SK-N-SH treated with all-trans-retinoic acid at 6 μM for 48 hours (cell line): ENCODE results near the gene GARIN5A.

ENCODE experiments used
- ATAC-seq: fragments of 200-7000 bp; cut with Tn5 transposase; 3 replicates; pipeline ENCODE4 v1.9.1; 2020; ENCODE audit warnings: mild to moderate bottlenecking, moderate library complexity
- ARNTL ChIP-seq: fragments of 450-650 bp; formaldehyde crosslinking; IDR thresholded peaks from 2 replicates; pipeline ENCODE4 v1.5.0; 2020; ENCODE audit warnings: low read depth, mild to moderate bottlenecking, moderate library complexity, borderline replicate concordance
- BACH2 ChIP-seq: fragments of 250-450 bp; sonication (Bioruptor Pico); IDR thresholded peaks from 2 replicates; pipeline ENCODE4 v1.9.0; 2021; ENCODE audit warnings: mild to moderate bottlenecking, borderline replicate concordance
- ESRRG ChIP-seq: fragments of 250-450 bp; sonication (Bioruptor Pico); IDR thresholded peaks from 2 replicates; pipeline ENCODE4 v1.6.1; 2021; ENCODE audit warnings: mild to moderate bottlenecking
- GLIS3 ChIP-seq: fragments of 250-450 bp; sonication (Bioruptor Pico); IDR thresholded peaks from 2 replicates; pipeline ENCODE4 v1.5.0; 2020; ENCODE audit warnings: mild to moderate bottlenecking, moderate library complexity
- ISL1 ChIP-seq: fragments of 250-450 bp; sonication (Bioruptor Pico); IDR thresholded peaks from 2 replicates; pipeline ENCODE4 v2.1.2; 2022; ENCODE audit warnings: mild to moderate bottlenecking, moderate library complexity
- PPARA ChIP-seq: fragments of 250-450 bp; sonication (Bioruptor Pico); IDR thresholded peaks from 2 replicates; pipeline ENCODE4 v1.5.0; 2020; ENCODE audit warnings: mild to moderate bottlenecking, borderline replicate concordance
- RARB ChIP-seq: fragments of 250-450 bp; sonication (Bioruptor Pico); IDR thresholded peaks from 2 replicates; pipeline ENCODE4 v1.8.0; 2021; ENCODE audit warnings: mild to moderate bottlenecking, moderate library complexity
- SNAI2 ChIP-seq: fragments of 250-450 bp; sonication (Bioruptor Pico); IDR thresholded peaks from 2 replicates; pipeline ENCODE4 v1.5.0; 2020; ENCODE audit warnings: mild to moderate bottlenecking, moderate library complexity
- TCF4 ChIP-seq: fragments of 250-450 bp; sonication (Bioruptor Pico); IDR thresholded peaks from 2 replicates; pipeline ENCODE4 v1.8.0; 2021; ENCODE audit warnings: mild to moderate bottlenecking, moderate library complexity, borderline replicate concordance
- TOX ChIP-seq: fragments of 250-450 bp; sonication (Bioruptor Pico); IDR thresholded peaks from 2 replicates; pipeline ENCODE4 v1.8.0; 2021; ENCODE audit warnings: mild to moderate bottlenecking, moderate library complexity, borderline replicate concordance
- ZC3H10 ChIP-seq: fragments of 250-450 bp; sonication (Bioruptor Pico); IDR thresholded peaks from 2 replicates; pipeline ENCODE4 v1.5.1; 2021; ENCODE audit warnings: mild to moderate bottlenecking, moderate library complexity
- ZFP3 ChIP-seq: fragments of 250-450 bp; sonication (Bioruptor Pico); IDR thresholded peaks from 2 replicates; pipeline ENCODE4 v1.5.0; 2020; ENCODE audit warnings: mild to moderate bottlenecking, moderate library complexity
- ZFP30 ChIP-seq: fragments of 450-650 bp; formaldehyde crosslinking; IDR thresholded peaks from 2 replicates; pipeline ENCODE4 v1.5.0; 2022; ENCODE audit warnings: mild to moderate bottlenecking, moderate library complexity
- ZNF565 ChIP-seq: fragments of 450-650 bp; formaldehyde crosslinking; conservative IDR thresholded peaks from 2 replicates; pipeline ENCODE4 v1.5.0; 2020; ENCODE audit warnings: low read depth, mild to moderate bottlenecking, moderate library complexity
- ZNF8 ChIP-seq: fragments of 450-650 bp; formaldehyde crosslinking; IDR thresholded peaks from 2 replicates; pipeline ENCODE4 v1.5.0; 2020; ENCODE audit warnings: mild to moderate bottlenecking, moderate library complexity
- TF ChIP-seq, protein P1 (sequence below): fragments of 250-450 bp; sonication (Bioruptor Pico); IDR thresholded peaks from 2 replicates; pipeline ENCODE4 v1.8.0; 2021; ENCODE audit warnings: low read depth, mild to moderate bottlenecking, moderate library complexity, borderline replicate concordance
- TF ChIP-seq, protein P2 (sequence below): fragments of 250-450 bp; sonication (Bioruptor Pico); IDR thresholded peaks from 2 replicates; pipeline ENCODE4 v1.5.1; 2020; ENCODE audit warnings: low read depth, mild to moderate bottlenecking, moderate library complexity
- TF ChIP-seq, protein P3 (sequence below): fragments of 250-450 bp; sonication (Bioruptor Pico); IDR thresholded peaks from 2 replicates; pipeline ENCODE4 v1.8.0; 2020; ENCODE audit warnings: mild to moderate bottlenecking, moderate library complexity, borderline replicate concordance
- TF ChIP-seq, protein P4 (sequence below): fragments of 250-450 bp; sonication (Bioruptor Pico); IDR thresholded peaks from 2 replicates; pipeline ENCODE4 v1.5.0; 2020; ENCODE audit warnings: mild to moderate bottlenecking, moderate library complexity
- TF ChIP-seq, protein P5 (sequence below): fragments of 250-450 bp; sonication (Bioruptor Pico); IDR thresholded peaks from 2 replicates; pipeline ENCODE4 v1.5.1; 2021; ENCODE audit warnings: mild to moderate bottlenecking, moderate library complexity

The GARIN5A gene

DNA sequence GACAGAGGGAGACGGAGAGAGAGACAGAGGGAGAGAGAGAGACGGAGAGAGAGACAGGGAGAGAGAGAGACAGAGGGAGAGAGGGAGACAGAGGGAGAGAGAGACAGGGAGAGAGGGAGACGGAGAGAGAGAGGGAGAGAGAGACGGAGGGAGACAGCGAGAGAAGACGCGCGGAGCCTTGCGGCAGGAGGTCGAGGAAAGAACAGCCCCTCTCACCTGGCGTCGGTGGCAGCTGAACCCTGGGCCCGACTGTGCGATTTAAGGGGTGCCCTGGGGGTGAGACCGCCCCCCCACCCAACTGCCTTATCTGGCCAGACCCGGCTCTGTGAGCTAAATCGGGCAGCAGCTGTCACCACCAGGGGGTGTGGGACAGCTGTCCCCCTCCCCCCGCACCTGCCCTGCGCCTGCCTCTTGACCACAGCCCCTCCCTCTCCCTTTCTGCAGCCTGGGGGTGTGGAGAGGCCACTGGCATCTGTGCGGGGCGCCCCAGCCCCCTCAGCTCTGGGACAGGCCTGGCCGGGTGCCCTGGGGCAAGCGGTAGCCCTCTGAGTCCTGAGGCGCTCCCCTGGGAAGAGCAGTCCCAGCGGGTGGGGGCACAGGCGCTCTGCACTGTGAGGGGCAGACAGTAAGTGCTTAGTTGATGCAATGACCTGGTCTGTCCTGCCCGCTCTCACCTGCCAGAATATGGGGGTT, 23.6 kb upstream of the GARIN5A start (continued):
- TF ChIP-seq, protein P1, sequence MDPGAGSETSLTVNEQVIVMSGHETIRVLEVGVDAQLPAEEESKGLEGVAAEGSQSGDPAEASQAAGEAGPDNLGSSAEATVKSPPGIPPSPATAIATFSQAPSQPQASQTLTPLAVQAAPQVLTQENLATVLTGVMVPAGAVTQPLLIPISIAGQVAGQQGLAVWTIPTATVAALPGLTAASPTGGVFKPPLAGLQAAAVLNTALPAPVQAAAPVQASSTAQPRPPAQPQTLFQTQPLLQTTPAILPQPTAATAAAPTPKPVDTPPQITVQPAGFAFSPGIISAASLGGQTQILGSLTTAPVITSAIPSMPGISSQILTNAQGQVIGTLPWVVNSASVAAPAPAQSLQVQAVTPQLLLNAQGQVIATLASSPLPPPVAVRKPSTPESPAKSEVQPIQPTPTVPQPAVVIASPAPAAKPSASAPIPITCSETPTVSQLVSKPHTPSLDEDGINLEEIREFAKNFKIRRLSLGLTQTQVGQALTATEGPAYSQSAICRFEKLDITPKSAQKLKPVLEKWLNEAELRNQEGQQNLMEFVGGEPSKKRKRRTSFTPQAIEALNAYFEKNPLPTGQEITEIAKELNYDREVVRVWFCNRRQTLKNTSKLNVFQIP, result no peak
- TF ChIP-seq ISL1, result no peak
- no peak for TF ChIP-seq SNAI2
- no peak for TF ChIP-seq ESRRG (CRISPR knock-in tag)
- no peak for TF ChIP-seq RARB (CRISPR knock-in tag)
- TF ChIP-seq, protein P2, sequence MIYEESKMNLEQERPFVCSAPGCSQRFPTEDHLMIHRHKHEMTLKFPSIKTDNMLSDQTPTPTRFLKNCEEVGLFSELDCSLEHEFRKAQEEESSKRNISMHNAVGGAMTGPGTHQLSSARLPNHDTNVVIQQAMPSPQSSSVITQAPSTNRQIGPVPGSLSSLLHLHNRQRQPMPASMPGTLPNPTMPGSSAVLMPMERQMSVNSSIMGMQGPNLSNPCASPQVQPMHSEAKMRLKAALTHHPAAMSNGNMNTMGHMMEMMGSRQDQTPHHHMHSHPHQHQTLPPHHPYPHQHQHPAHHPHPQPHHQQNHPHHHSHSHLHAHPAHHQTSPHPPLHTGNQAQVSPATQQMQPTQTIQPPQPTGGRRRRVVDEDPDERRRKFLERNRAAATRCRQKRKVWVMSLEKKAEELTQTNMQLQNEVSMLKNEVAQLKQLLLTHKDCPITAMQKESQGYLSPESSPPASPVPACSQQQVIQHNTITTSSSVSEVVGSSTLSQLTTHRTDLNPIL (CRISPR knock-in tag), result no peak
- TF ChIP-seq ZFP3 (CRISPR knock-in tag), result no peak
- TF ChIP-seq ZNF565 (CRISPR knock-in tag), result no peak

DNA sequence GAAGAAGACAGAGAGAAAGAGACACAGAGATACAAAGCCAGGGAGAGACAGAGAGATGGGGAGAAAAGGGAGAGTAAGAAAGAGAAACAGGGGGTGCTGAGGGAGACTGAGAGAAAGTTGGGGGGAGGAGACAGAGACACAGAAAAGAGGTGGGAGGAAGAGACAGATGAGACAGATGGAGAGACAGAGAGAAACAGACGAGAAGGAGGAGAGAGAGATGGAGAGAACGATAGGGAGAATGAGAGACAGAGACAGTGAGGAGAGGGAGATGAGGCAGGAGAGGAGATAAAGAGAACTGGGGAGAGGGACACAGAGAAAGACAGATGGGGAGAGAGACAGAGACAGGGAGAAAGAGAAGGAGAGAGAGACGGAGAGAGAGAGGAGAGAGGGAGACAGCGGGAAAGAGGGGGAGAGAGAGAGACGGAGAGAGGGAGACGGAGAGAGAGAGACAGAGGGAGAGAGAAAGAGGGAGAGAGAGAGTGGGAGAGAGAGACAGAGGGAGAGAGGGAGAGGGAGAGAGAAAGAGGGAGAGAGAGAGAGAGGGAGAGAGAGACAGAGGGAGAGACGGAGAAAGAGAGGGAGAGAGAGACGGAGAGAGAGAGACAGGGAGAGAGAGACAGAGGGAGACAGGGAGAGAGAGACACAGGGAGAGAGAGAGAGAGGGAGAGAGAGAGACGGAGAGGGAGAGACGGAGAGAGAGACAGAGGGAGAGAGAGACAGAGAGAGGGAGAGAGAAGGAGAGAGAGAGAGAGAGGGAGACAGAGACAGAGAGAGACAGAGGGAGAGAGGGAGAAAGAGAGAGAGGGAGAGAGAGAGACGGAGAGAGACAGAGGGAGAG, 21.8 kb upstream of the GARIN5A start:
- no peak for TF ChIP-seq ZFP3 (CRISPR knock-in tag)
- no peak for TF ChIP-seq ESRRG (CRISPR knock-in tag)
- TF ChIP-seq, protein P1, result no peak
- TF ChIP-seq, protein P3, sequence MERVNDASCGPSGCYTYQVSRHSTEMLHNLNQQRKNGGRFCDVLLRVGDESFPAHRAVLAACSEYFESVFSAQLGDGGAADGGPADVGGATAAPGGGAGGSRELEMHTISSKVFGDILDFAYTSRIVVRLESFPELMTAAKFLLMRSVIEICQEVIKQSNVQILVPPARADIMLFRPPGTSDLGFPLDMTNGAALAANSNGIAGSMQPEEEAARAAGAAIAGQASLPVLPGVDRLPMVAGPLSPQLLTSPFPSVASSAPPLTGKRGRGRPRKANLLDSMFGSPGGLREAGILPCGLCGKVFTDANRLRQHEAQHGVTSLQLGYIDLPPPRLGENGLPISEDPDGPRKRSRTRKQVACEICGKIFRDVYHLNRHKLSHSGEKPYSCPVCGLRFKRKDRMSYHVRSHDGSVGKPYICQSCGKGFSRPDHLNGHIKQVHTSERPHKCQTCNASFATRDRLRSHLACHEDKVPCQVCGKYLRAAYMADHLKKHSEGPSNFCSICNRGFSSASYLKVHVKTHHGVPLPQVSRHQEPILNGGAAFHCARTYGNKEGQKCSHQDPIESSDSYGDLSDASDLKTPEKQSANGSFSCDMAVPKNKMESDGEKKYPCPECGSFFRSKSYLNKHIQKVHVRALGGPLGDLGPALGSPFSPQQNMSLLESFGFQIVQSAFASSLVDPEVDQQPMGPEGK (CRISPR knock-in tag), result no peak
- TF ChIP-seq GLIS3, result no peak
- no peak for TF ChIP-seq ZC3H10
- no peak for TF ChIP-seq SNAI2
- TF ChIP-seq TCF4, result no peak
- no peak for TF ChIP-seq ZNF8 (CRISPR knock-in tag)
- no peak for ATAC-seq

DNA sequence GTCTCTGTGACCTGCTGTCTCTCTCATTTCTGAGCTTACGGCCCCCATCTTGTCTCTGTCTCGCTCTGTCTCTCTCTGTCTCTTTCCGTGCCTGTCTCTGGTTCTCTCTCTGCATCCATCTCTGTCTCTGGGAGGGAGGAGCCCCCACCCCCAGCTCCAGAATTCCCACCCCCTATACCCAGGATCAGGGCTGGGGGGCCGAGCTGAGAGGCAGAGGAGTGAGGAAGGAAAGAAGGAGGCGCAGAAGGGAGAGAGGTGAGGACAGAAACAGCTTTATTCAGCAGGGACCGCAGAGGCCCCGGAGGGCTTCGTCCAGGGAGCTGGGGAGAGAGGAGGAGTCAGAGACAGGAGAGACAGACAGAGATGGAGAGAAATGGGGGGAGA, 20.4 kb upstream of the GARIN5A start:
- no peak for ATAC-seq
- no peak for TF ChIP-seq ISL1

DNA sequence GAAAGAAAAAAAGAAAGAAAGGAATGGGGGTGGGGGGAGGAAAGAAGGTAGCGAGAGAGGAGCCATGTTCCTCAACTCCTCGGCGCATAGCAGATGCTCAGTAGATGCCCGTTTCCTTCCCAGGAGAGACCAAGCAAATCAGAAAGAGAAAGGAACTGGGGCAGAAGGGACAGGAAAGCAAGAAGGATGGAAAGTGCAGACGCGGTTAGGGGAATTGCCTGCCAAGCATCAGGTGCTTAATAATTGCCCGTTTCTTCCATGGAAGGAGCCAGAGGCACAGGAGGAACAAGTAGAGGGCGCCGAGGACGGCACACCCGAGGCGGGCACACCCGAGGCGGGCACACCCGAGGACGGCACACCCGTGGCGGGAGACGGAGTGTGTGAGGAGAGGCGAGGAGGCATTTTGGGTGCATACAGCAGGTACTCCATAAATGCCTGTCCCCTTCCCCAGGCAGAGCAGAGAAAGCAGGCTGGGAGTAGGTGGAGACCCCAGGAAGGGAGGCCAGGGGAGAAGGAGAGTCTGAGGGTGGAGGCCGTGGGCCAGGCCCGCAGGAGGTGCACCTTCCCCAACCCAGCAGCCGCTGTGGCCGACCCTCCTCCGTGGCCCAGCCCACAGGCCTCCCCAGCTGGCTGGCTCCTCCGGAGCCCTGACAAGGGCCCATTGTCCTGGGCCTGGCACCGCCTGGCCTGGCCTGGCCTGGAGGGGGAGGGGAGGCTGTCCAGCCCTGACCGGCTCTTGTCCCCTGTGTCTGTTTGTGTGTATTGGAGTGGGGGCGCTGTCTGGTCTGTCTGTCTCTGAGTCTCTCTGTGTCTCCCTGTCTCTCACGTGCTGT, 19.8 kb upstream of the GARIN5A start:
- peak; percentile 48 for ATAC-seq
- no peak for TF ChIP-seq ESRRG (CRISPR knock-in tag)
- no peak for TF ChIP-seq BACH2 (CRISPR knock-in tag)
- TF ChIP-seq PPARA (CRISPR knock-in tag), result no peak
- no peak for TF ChIP-seq ARNTL (CRISPR knock-in tag)
- no peak for TF ChIP-seq RARB (CRISPR knock-in tag)
- no peak for TF ChIP-seq ZFP30 (CRISPR knock-in tag)
- TF ChIP-seq, protein P4, sequence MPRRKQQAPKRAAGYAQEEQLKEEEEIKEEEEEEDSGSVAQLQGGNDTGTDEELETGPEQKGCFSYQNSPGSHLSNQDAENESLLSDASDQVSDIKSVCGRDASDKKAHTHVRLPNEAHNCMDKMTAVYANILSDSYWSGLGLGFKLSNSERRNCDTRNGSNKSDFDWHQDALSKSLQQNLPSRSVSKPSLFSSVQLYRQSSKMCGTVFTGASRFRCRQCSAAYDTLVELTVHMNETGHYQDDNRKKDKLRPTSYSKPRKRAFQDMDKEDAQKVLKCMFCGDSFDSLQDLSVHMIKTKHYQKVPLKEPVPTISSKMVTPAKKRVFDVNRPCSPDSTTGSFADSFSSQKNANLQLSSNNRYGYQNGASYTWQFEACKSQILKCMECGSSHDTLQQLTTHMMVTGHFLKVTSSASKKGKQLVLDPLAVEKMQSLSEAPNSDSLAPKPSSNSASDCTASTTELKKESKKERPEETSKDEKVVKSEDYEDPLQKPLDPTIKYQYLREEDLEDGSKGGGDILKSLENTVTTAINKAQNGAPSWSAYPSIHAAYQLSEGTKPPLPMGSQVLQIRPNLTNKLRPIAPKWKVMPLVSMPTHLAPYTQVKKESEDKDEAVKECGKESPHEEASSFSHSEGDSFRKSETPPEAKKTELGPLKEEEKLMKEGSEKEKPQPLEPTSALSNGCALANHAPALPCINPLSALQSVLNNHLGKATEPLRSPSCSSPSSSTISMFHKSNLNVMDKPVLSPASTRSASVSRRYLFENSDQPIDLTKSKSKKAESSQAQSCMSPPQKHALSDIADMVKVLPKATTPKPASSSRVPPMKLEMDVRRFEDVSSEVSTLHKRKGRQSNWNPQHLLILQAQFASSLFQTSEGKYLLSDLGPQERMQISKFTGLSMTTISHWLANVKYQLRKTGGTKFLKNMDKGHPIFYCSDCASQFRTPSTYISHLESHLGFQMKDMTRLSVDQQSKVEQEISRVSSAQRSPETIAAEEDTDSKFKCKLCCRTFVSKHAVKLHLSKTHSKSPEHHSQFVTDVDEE (CRISPR knock-in tag), result no peak
- no peak for TF ChIP-seq TCF4
- no peak for TF ChIP-seq ZC3H10
- TF ChIP-seq TOX (CRISPR knock-in tag), result no peak
- TF ChIP-seq, protein P3 (CRISPR knock-in tag), result no peak
- TF ChIP-seq, protein P5, sequence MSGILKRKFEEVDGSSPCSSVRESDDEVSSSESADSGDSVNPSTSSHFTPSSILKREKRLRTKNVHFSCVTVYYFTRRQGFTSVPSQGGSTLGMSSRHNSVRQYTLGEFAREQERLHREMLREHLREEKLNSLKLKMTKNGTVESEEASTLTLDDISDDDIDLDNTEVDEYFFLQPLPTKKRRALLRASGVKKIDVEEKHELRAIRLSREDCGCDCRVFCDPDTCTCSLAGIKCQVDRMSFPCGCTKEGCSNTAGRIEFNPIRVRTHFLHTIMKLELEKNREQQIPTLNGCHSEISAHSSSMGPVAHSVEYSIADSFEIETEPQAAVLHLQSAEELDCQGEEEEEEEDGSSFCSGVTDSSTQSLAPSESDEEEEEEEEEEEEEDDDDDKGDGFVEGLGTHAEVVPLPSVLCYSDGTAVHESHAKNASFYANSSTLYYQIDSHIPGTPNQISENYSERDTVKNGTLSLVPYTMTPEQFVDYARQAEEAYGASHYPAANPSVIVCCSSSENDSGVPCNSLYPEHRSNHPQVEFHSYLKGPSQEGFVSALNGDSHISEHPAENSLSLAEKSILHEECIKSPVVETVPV (CRISPR knock-in tag), result no peak
